ENCODE data around the gene PSTK.

GRCh38 chr10:122954731-122955050 is 25.5 kb upstream of the PSTK start:
- TF ChIP-seq POLR2A (IDR thresholded peaks at IDR 0.05; ENCODE audit: low read depth, low read length) (no peak), TAF1 (IDR thresholded peaks at IDR 0.05; ENCODE audit: borderline replicate concordance, low read depth, low read length) (no peak)

Measured in GM12892 (cell line).